ENCODE measurements around the gene VPS13C. TPM values are rescaled to one million over a fixed set of nuclear protein-coding genes. Genes with fewer than 3 reads are reported as not detected.
"Not testable (repeated sequence)": the region's sequence is repeated elsewhere in the genome, so short reads cannot be mapped to it uniquely, and the experiment has no call there.

Gene VPS13C
- total RNA-seq, 1 donor from 2014 or later = 54.3 TPM

- DNase-seq (ENCODE audit: low read depth) = no peak
Observed at GRCh38 chr15:62050115-62050514, 10.1 kb downstream of the VPS13C start.

- not testable (repeated sequence) for DNase-seq (ENCODE audit: low read depth)
Observed at GRCh38 chr15:62048254-62048653, 12.0 kb downstream of the VPS13C start.

GRCh38 chr15:62047282-62047827 is 12.9 kb downstream of the VPS13C start:
- no peak for DNase-seq (ENCODE audit: low read depth)

- no peak for DNase-seq (ENCODE audit: low read depth)
Observed at GRCh38 chr15:62046078-62046743, 14.0 kb downstream of the VPS13C start.

GRCh38 chr15:62035256-62035924 is 24.9 kb downstream of the VPS13C start:
- peak; percentile 62 for DNase-seq (ENCODE audit: low read depth)

GRCh38 chr15:62027916-62028315 is 32.3 kb downstream of the VPS13C start:
- DNase-seq (ENCODE audit: low read depth) = no peak

- DNase-seq (ENCODE audit: low read depth) = no peak
Observed at GRCh38 chr15:62027263-62027565, 33.0 kb downstream of the VPS13C start.

GRCh38 chr15:62026487-62027262 is 33.6 kb downstream of the VPS13C start:
- no peak for DNase-seq (ENCODE audit: low read depth)

GRCh38 chr15:62021991-62022600 is 38.2 kb downstream of the VPS13C start:
- DNase-seq (ENCODE audit: low read depth) = no peak

GRCh38 chr15:62020576-62021160 is 39.6 kb downstream of the VPS13C start:
- DNase-seq (ENCODE audit: low read depth) = no peak

- not testable (repeated sequence) for DNase-seq (ENCODE audit: low read depth)
Observed at GRCh38 chr15:62005354-62005753, 54.9 kb downstream of the VPS13C start.

GRCh38 chr15:61997786-61998185 is 62.5 kb downstream of the VPS13C start:
- DNase-seq (ENCODE audit: low read depth) = no peak

GRCh38 chr15:61996056-61996635 is 64.1 kb downstream of the VPS13C start:
- no peak for DNase-seq (ENCODE audit: low read depth)

GRCh38 chr15:61994216-61994615 is 66.0 kb downstream of the VPS13C start:
- DNase-seq (ENCODE audit: low read depth) = peak; percentile 15

GRCh38 chr15:61992518-61992917 is 67.7 kb downstream of the VPS13C start:
- DNase-seq (ENCODE audit: low read depth) = no peak

GRCh38 chr15:61989667-61990066 is 70.6 kb downstream of the VPS13C start:
- DNase-seq (ENCODE audit: low read depth) = no peak

- no peak for DNase-seq (ENCODE audit: low read depth)
Observed at GRCh38 chr15:61987824-61988223, 72.4 kb downstream of the VPS13C start.

- DNase-seq (ENCODE audit: low read depth) = no peak
Observed at GRCh38 chr15:61983081-61983480, 77.2 kb downstream of the VPS13C start.

GRCh38 chr15:61978225-61978624 is 82.0 kb downstream of the VPS13C start:
- DNase-seq (ENCODE audit: low read depth) = no peak

- DNase-seq (ENCODE audit: low read depth) = peak; percentile 60
Observed at GRCh38 chr15:61974759-61975158, 85.5 kb downstream of the VPS13C start.

- no peak for DNase-seq (ENCODE audit: low read depth)
Observed at GRCh38 chr15:61974118-61974517, 86.1 kb downstream of the VPS13C start.
